Stomach (tissue), 9 donors: ENCODE data around the gene CASQ1. TPM values are rescaled to one million over a fixed set of nuclear protein-coding genes. Genes with fewer than 3 reads are reported as not detected.
A peak's percentile ranks its signal among the peaks of the same experiment; 100 is the strongest.

Experiments used
- DNase-seq, 2 donors: peaks; one replicate each; pipeline versions ENCODE4 v3.0.0 to v3.0.0-alpha.2; 2013 to 2019
- H3K27ac ChIP-seq, 5 donors: fragments of 200-600 bp in 4 of 5; sonication (generic) in 4 of 5; one replicate each; pipeline ENCODE4 v1.5.1; 2013 to 2019; ENCODE audit warnings: mild to moderate bottlenecking in 1 of 5, moderate library complexity in 1 of 5
- H3K27me3 ChIP-seq, 3 donors: fragments of 200-600 bp; sonication (generic); one replicate each; pipeline ENCODE4 v1.5.1; 2017 to 2019; ENCODE audit warnings: mixed run types in 1 of 3
- H3K36me3 ChIP-seq, 4 donors: fragments of 200-600 bp; sonication (generic); 1 replicate in 3 of 4; 2 replicates in 1 of 4; pipeline ENCODE4 v1.5.1; 2016 to 2019
- H3K4me1 ChIP-seq, 4 donors: fragments of 200-600 bp; sonication (generic); one replicate each; pipeline ENCODE4 v1.5.1; 2016 to 2019
- H3K4me3 ChIP-seq, 4 donors: fragments of 200-600 bp; sonication (generic) in 3 of 4; one replicate each; pipeline ENCODE4 v1.5.1; 2016 to 2019; ENCODE audit warnings: mild to moderate bottlenecking in 1 of 4
- H3K9me3 ChIP-seq, 4 donors: fragments of 200-600 bp; sonication (generic); one replicate each; pipeline ENCODE4 v1.5.1; 2016 to 2019
- CTCF ChIP-seq, 7 experiments: fragments of 450-650 bp in 4 of 7; fragments of 200-600 bp in 3 of 7; sonication (generic) in 3 of 7; IDR thresholded peaks; one replicate each; pipeline ENCODE4 v1.5.1; 2016 to 2019; ENCODE audit warnings: antibody characterized with exemption in 7 of 7, control low read depth in 2 of 7, mild to moderate bottlenecking in 1 of 7
- EP300 ChIP-seq: sonication (generic); formaldehyde crosslinking; IDR thresholded peaks from one replicate; pipeline ENCODE4 v1.6.1; 2017; ENCODE audit warnings: antibody characterized with exemption
- POLR2A ChIP-seq, 4 donors: fragments of 450-650 bp; IDR thresholded peaks; one replicate each; pipeline ENCODE4 v1.6.1; 2016; ENCODE audit warnings: antibody characterized with exemption in 4 of 4, control low read depth in 2 of 4, mild to moderate bottlenecking in 1 of 4, moderate library complexity in 1 of 4
- POLR2AphosphoS5 ChIP-seq, 3 donors: sonication (generic); formaldehyde crosslinking; IDR thresholded peaks; one replicate each; pipeline ENCODE4 v1.6.1; 2016; ENCODE audit warnings: antibody characterized with exemption in 3 of 3
- WGBS, 5 donors: extraction: QIAGEN DNeasy Blood & Tissue Kit in 3 of 5; methylation state at CpG; one replicate each; pipeline versions ENCODE4 v1.1.5 to v1.1.7; 2013 to 2018; 5-methylcytosine and 5-hydroxymethylcytosine counted together
- intact Hi-C: fragments of 100-400 bp; cut with DNase I; formaldehyde crosslinking; loops from one replicate; pipeline ENCODE4 v1.15.1; 2023; ENCODE audit warnings: low total_unique reads
- polyA plus RNA-seq, 3 donors: library from polyadenylated mRNA; stranded (reverse); fragments of 200-250 nt; gene quantifications; one replicate each; pipeline ENCODE4 v1.2.3, GENCODE V29; 2013
- total RNA-seq, 5 donors: library from RNA; depleted of rRNA; stranded (reverse); fragments of >200 nt; gene quantifications; one replicate each; pipeline versions ENCODE4 v1.1.0 to v1.2.3, GENCODE V29; 2014 to 2016
- donor health status: healthy with polysubstance abuse.
- donor health status: Bipolar disorder and iron deficiency.
- donor health status: healthy.

Gene CASQ1
- total and polyA plus RNA-seq, 8 donors: 0.48 to 0.61 (median 0.55) TPM; not detected in 5

GRCh38 chr1:160200786-160201185, 10.4 kb downstream of the CASQ1 start:
- no peak overlapping the region for H3K27ac ChIP-seq
- TF ChIP-seq EP300: no peak
- TF ChIP-seq POLR2AphosphoS5 (IDR thresholded peaks at IDR 0.05): no peak
- TF ChIP-seq POLR2A (IDR thresholded peaks at IDR 0.05): no peak
- no peak for TF ChIP-seq CTCF (IDR thresholded peaks at IDR 0.05)
- no peak overlapping the region for H3K4me3 ChIP-seq
- peaks cover 9 to 18% (median 13%) of the 10 kb centered on the region in 4 donors for H3K4me1 ChIP-seq
- intact Hi-C loops: no loop called here
- H3K36me3 ChIP-seq: no peaks in the 10 kb centered on the region
- WGBS, 5 donors: 87 to 94% (median 89%) methylated on average over 4 of the region's 4 CpGs
- H3K9me3 ChIP-seq: no peaks in the 10 kb centered on the region
- no peak for DNase-seq
- H3K27me3 ChIP-seq: no peaks in the 10 kb centered on the region

GRCh38 chr1:160204526-160205241, 14.3 kb downstream of the CASQ1 start:
- 24 to 46% (median 34%) methylated on average over 5 to 7 of the region's 7 CpGs for WGBS, 5 donors
- Histone ChIP-seq H3K27ac (peak overlapping the region in 4 of 5 donors; percentile 93 to 95 (median 94)), H3K36me3 (peaks cover 8 to 23% (median 16%) of the 10 kb centered on the region in 4 donors), H3K27me3 (no peaks in the 10 kb centered on the region), H3K4me1 (peaks cover 28 to 57% (median 50%) of the 10 kb centered on the region in 4 donors), H3K4me3 (peak overlapping the region; percentile 69 to 91 (median 84)), H3K9me3 (no peaks in the 10 kb centered on the region)
- DNase-seq: peak in 1 of 2 donors; percentile 36
- no peak for TF ChIP-seq POLR2A (IDR thresholded peaks at IDR 0.05)
- TF ChIP-seq EP300: no peak
- no peak for TF ChIP-seq POLR2AphosphoS5 (IDR thresholded peaks at IDR 0.05)
- no peak for TF ChIP-seq CTCF (IDR thresholded peaks at IDR 0.05)
- intact Hi-C loops: no loop called here

- 0 to 1% (median 0%) methylated on average over 41 to 76 of the region's 76 CpGs for WGBS, 5 donors
Measured at GRCh38 chr1:160205242-160206035, 15.1 kb downstream of the CASQ1 start, which contains the start of gene PEA15. Gene PEA15 (plus strand): TSS chr1:160205384. CDS start chr1:160211545, 6,161 bp downstream.

GRCh38 chr1:160206036-160206389, 15.6 kb downstream of the CASQ1 start:
- peak overlapping the region; percentile 91 to 95 (median 94) for H3K27ac ChIP-seq
- H3K9me3 ChIP-seq: no peaks in the 10 kb centered on the region
- intact Hi-C loops: no loop called here
- H3K4me3 ChIP-seq: peak overlapping the region; percentile 69 to 91 (median 84)
- WGBS, 5 donors: 1 to 5% (median 5%) methylated on average over 9 of the region's 9 CpGs
- no peaks in the 10 kb centered on the region for H3K27me3 ChIP-seq
- H3K4me1 ChIP-seq: peaks cover 37 to 70% (median 62%) of the 10 kb centered on the region in 4 donors
- DNase-seq: peak in 1 of 2 donors; percentile 78
- H3K36me3 ChIP-seq: peaks cover 8 to 36% (median 25%) of the 10 kb centered on the region in 4 donors
- TF ChIP-seq CTCF (IDR thresholded peaks at IDR 0.05): no peak
- TF ChIP-seq POLR2AphosphoS5 (IDR thresholded peaks at IDR 0.05): peak in 1 of 3 donors; percentile 22

More at GRCh38 chr1:160205242-160206035, 15.1 kb downstream of the CASQ1 start, which contains the start of gene PEA15:
- DNase-seq: peak; percentile 83 to 93
- H3K4me1 ChIP-seq: peaks cover 35 to 64% (median 57%) of the 10 kb centered on the region in 4 donors
- H3K27ac ChIP-seq: peak within 1 kb of the TSS; percentile 91 to 95 (median 94)
- peaks cover 8 to 30% (median 20%) of the 10 kb centered on the region in 4 donors for H3K36me3 ChIP-seq
- H3K9me3 ChIP-seq: no peaks in the 10 kb centered on the region
- intact Hi-C loops: no loop called here
- no peaks in the 10 kb centered on the region for H3K27me3 ChIP-seq
- peak within 1 kb of the TSS; percentile 69 to 91 (median 84) for H3K4me3 ChIP-seq
- TF ChIP-seq POLR2AphosphoS5 (IDR thresholded peaks at IDR 0.05) (peak; percentile 44 to 75 (median 48)), POLR2A (IDR thresholded peaks at IDR 0.05) (no peak)
